IPS-NIHi7 (cell line): ENCODE measurements around the gene EDA2R.
A peak's percentile ranks its signal among the peaks of the same experiment; 100 is the strongest.

Source experiments
- DNase-seq: peaks from one replicate; pipeline ENCODE4 v3.0.0; 2012; ENCODE audit warnings: mixed read lengths; ENCODE audit errors: extremely low spot score

Gene EDA2R

GRCh38 chrX:66638591-66639500 is at the start of gene EDA2R:
EDA2R (minus strand) TSS chrX:66639078; CDS start chrX:66616020, 23,058 bp downstream.
- DNase-seq = peak; percentile 67

GRCh38 chrX:66684196-66684595 is 45.3 kb upstream of the EDA2R start:
- DNase-seq = no peak

- DNase-seq = no peak
Observed at GRCh38 chrX:66680451-66680850, 41.6 kb upstream of the EDA2R start.

- DNase-seq = no peak
Observed at GRCh38 chrX:66677430-66677829, 38.6 kb upstream of the EDA2R start.

- DNase-seq = no peak
Observed at GRCh38 chrX:66676990-66677389, 38.1 kb upstream of the EDA2R start.

GRCh38 chrX:66676413-66676812 is 37.5 kb upstream of the EDA2R start:
- DNase-seq = no peak

GRCh38 chrX:66675541-66675940 is 36.7 kb upstream of the EDA2R start:
- DNase-seq = no peak

- DNase-seq = no peak
Observed at GRCh38 chrX:66674506-66674905, 35.6 kb upstream of the EDA2R start.

GRCh38 chrX:66672106-66672505 is 33.2 kb upstream of the EDA2R start:
- no peak for DNase-seq

- DNase-seq = no peak
Observed at GRCh38 chrX:66654411-66654810, 15.5 kb upstream of the EDA2R start.

- DNase-seq = no peak
Observed at GRCh38 chrX:66635360-66635759, 3.5 kb downstream of the EDA2R start.

GRCh38 chrX:66634272-66634671 is 4.6 kb downstream of the EDA2R start:
- DNase-seq = no peak

GRCh38 chrX:66633541-66633940 is 5.3 kb downstream of the EDA2R start:
- DNase-seq = no peak

- DNase-seq = no peak
Observed at GRCh38 chrX:66632981-66633380, 5.9 kb downstream of the EDA2R start.

GRCh38 chrX:66632473-66632872 is 6.4 kb downstream of the EDA2R start:
- DNase-seq = no peak

GRCh38 chrX:66625525-66625924 is 13.4 kb downstream of the EDA2R start:
- DNase-seq = no peak

GRCh38 chrX:66622209-66622608 is 16.7 kb downstream of the EDA2R start:
- no peak for DNase-seq

- no peak for DNase-seq
Observed at GRCh38 chrX:66616944-66617343, 21.9 kb downstream of the EDA2R start.

GRCh38 chrX:66602381-66602938 is 36.4 kb downstream of the EDA2R start:
- DNase-seq = peak; percentile 10

- DNase-seq = no peak
Observed at GRCh38 chrX:66601522-66601921, 37.4 kb downstream of the EDA2R start.

GRCh38 chrX:66579219-66579618 is 59.7 kb downstream of the EDA2R start:
- DNase-seq = no peak

GRCh38 chrX:66553973-66554372 is 84.9 kb downstream of the EDA2R start:
- DNase-seq = no peak

- DNase-seq = no peak
Observed at GRCh38 chrX:66547847-66548369, 91.0 kb downstream of the EDA2R start.
